Measurements from ENCODE around the gene AGAP1. TPM values are rescaled to one million over a fixed set of nuclear protein-coding genes. Genes with fewer than 3 reads are reported as not detected.

The AGAP1 gene
- total RNA-seq, 1 donor from 2014 or later: 20.4 TPM

DNA sequence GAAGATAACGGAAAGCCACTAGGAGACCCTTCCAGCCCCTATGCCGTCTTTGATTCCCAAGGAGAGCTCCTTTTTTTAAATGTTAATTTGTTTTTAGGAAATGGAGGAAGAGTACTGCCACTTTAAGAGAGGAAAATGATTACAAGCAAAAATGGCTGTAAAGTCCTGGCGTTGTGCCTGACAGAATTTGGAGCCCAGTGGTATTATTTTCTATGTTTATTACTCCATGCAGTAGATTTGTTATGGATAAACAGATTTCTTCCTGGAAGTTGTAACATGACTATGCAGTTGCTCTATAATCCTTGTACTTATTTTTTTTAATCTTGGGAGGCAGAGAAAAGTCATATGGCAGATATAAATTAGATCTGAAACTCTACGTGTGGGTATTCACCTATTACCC, 533.0 kb downstream of the AGAP1 start:
- no peak overlapping the region for H3K27ac ChIP-seq
- no peak overlapping the region for H3K9ac ChIP-seq
- no peak for DNase-seq (ENCODE audit: low spot score)
- no peaks in the 10 kb centered on the region for H3K9me3 ChIP-seq (ENCODE audit: low read depth)
- no peaks in the 10 kb centered on the region for H3K27me3 ChIP-seq
- H3K27me3 Mint-ChIP-seq (ENCODE audit: insufficient read depth, low read depth): peaks cover 2% of the 10 kb centered on the region
- peaks cover 20% of the 10 kb centered on the region for H3K36me3 Mint-ChIP-seq
- H3F3A ChIP-seq (ENCODE audit: low read depth): no peaks in the 10 kb centered on the region
- peak overlapping the region; percentile 42 for H3K27ac Mint-ChIP-seq
- H4K20me1 ChIP-seq (ENCODE audit: low read depth): no peaks in the 10 kb centered on the region
- peaks cover 7% of the 10 kb centered on the region for H3K9me3 Mint-ChIP-seq
- no peak overlapping the region for H3K4me3 Mint-ChIP-seq
- no peak overlapping the region for H2AFZ ChIP-seq (replicated peaks)
- H3K4me1 Mint-ChIP-seq: peaks cover 4% of the 10 kb centered on the region
- H3K4me1 ChIP-seq: no peaks in the 10 kb centered on the region
- no peak for TF ChIP-seq EZH2 (IDR thresholded peaks at IDR 0.05)
- TF ChIP-seq EZH2phosphoT487 (IDR thresholded peaks at IDR 0.05): no peak
- TF ChIP-seq, protein P1, sequence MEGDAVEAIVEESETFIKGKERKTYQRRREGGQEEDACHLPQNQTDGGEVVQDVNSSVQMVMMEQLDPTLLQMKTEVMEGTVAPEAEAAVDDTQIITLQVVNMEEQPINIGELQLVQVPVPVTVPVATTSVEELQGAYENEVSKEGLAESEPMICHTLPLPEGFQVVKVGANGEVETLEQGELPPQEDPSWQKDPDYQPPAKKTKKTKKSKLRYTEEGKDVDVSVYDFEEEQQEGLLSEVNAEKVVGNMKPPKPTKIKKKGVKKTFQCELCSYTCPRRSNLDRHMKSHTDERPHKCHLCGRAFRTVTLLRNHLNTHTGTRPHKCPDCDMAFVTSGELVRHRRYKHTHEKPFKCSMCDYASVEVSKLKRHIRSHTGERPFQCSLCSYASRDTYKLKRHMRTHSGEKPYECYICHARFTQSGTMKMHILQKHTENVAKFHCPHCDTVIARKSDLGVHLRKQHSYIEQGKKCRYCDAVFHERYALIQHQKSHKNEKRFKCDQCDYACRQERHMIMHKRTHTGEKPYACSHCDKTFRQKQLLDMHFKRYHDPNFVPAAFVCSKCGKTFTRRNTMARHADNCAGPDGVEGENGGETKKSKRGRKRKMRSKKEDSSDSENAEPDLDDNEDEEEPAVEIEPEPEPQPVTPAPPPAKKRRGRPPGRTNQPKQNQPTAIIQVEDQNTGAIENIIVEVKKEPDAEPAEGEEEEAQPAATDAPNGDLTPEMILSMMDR (IDR thresholded peaks at IDR 0.05): no peak
- H3K79me2 ChIP-seq (ENCODE audit: low read depth): no peaks in the 10 kb centered on the region
- H3K36me3 ChIP-seq: no peaks in the 10 kb centered on the region
- no peak overlapping the region for H3K4me2 ChIP-seq
- H3K4me3 ChIP-seq: no peak overlapping the region

DNA sequence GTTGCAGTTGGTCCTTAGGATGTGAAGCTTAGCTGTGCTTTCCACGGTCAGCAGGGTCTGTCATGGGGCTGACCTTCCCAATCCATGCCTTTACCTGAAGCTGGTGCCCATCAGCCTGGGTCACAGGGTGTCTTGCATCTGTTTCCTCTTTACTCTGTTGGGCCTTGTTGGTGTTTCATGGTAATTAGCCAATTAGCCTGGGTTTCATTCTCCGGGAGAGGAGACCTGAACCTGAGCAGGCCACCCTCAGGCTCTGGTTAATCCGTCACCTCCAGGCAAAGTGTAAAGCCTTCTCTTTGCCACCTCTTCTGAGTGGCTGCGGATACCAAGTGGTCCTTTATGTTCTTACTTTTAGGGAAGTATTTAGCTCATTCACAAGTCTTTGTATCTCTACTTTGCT, 534.2 kb downstream of the AGAP1 start:
- peak overlapping the region; percentile 70 for H3K27ac Mint-ChIP-seq
- TF ChIP-seq EZH2phosphoT487 (IDR thresholded peaks at IDR 0.05): no peak
- TF ChIP-seq, protein P1 (IDR thresholded peaks at IDR 0.05): no peak
- TF ChIP-seq EZH2 (IDR thresholded peaks at IDR 0.05): no peak

DNA sequence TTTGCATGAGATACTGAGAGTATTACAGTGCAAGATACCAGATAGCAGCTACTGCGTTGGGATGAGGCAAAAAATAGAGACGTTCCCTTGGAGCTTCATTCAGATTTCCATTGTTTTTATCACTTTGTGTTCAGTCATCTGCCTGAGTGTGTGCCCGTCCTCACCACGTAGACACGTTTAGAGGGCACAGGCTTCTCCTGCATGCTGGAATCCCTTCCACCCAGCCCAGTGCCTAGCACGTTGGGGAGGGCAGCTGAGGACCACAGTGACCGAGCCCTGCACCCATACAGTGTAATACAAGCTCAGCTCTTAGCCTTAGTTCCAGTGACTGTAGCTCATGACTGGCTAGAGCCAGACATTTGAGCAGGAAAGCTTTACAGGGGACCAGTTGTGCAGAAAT, 539.6 kb downstream of the AGAP1 start:
- no peak overlapping the region for H2AFZ ChIP-seq (replicated peaks)
- TF ChIP-seq EZH2 (IDR thresholded peaks at IDR 0.05) (no peak), EZH2phosphoT487 (IDR thresholded peaks at IDR 0.05) (no peak)
- TF ChIP-seq, protein P1 (IDR thresholded peaks at IDR 0.05): no peak
- no peaks in the 10 kb centered on the region for H3K36me3 ChIP-seq
- H3F3A ChIP-seq (ENCODE audit: low read depth): no peaks in the 10 kb centered on the region
- H3K4me3 Mint-ChIP-seq: no peak overlapping the region
- no peaks in the 10 kb centered on the region for H3K27me3 ChIP-seq
- H3K79me2 ChIP-seq (ENCODE audit: low read depth): no peaks in the 10 kb centered on the region
- no peaks in the 10 kb centered on the region for H3K4me1 ChIP-seq
- H3K4me1 Mint-ChIP-seq: no peaks in the 10 kb centered on the region
- no peak overlapping the region for H3K4me2 ChIP-seq
- no peak for DNase-seq (ENCODE audit: low spot score)
- H3K4me3 ChIP-seq: no peak overlapping the region
- peaks cover 7% of the 10 kb centered on the region for H3K9me3 Mint-ChIP-seq
- H3K27ac Mint-ChIP-seq: no peak overlapping the region
- no peaks in the 10 kb centered on the region for H3K9me3 ChIP-seq (ENCODE audit: low read depth)
- no peak overlapping the region for H3K9ac ChIP-seq
- no peak overlapping the region for H3K27ac ChIP-seq
- peaks cover 2% of the 10 kb centered on the region for H3K27me3 Mint-ChIP-seq (ENCODE audit: insufficient read depth, low read depth)
- no peaks in the 10 kb centered on the region for H4K20me1 ChIP-seq (ENCODE audit: low read depth)
- H3K36me3 Mint-ChIP-seq: peaks cover 20% of the 10 kb centered on the region

More for the DNA sequence above, 534.2 kb downstream of the AGAP1 start:
- H2AFZ ChIP-seq (replicated peaks): no peak overlapping the region
- Mint-ChIP-seq H3K4me1 (peaks cover 4% of the 10 kb centered on the region), H3K9me3 (peaks cover 7% of the 10 kb centered on the region), H3K4me3 (no peak overlapping the region), H3K27me3 (ENCODE audit: insufficient read depth, low read depth) (peaks cover 2% of the 10 kb centered on the region), H3K36me3 (peaks cover 18% of the 10 kb centered on the region)
- no peak overlapping the region for H3K9ac ChIP-seq
- no peak overlapping the region for H3K4me3 ChIP-seq
- H3K9me3 ChIP-seq (ENCODE audit: low read depth): no peaks in the 10 kb centered on the region
- no peaks in the 10 kb centered on the region for H3K27me3 ChIP-seq
- DNase-seq (ENCODE audit: low spot score): no peak
- no peaks in the 10 kb centered on the region for H3F3A ChIP-seq (ENCODE audit: low read depth)
- H3K4me1 ChIP-seq: no peaks in the 10 kb centered on the region
- no peak overlapping the region for H3K27ac ChIP-seq
- H3K36me3 ChIP-seq: no peaks in the 10 kb centered on the region
- no peak overlapping the region for H3K4me2 ChIP-seq
- H3K79me2 ChIP-seq (ENCODE audit: low read depth): no peaks in the 10 kb centered on the region
- H4K20me1 ChIP-seq (ENCODE audit: low read depth): no peaks in the 10 kb centered on the region

All from neural progenitor cell (in vitro differentiated cells).